ENCODE results near the gene PPEF2. TPM values are rescaled to one million over a fixed set of nuclear protein-coding genes. Genes with fewer than 3 reads are reported as not detected.
"Not testable (repeated sequence)": the region's sequence is repeated elsewhere in the genome, so short reads cannot be mapped to it uniquely, and the experiment has no call there.

Gene PPEF2
- total RNA-seq, 1 experiment from 2014 or later, result not detected

DNA sequence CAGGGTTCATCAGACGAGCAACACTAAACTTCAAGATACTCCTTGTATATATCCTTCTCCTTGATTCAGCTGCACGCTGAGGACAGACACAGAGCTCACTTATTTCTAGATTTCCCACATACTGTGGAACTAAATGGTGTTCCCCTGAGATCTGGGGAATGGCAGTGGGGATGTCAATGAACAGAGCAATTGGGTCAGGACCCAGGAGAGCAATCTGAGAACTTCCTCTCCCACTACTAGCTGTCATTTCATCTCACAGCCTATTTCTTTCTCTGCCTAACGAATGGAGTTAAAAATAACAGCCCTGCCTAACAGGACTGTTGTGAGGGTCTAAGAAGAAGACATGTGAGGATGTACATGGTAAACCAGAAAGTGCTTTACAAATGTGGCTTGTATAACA is 27.9 kb upstream of the PPEF2 start:
- ChIA-PET POLR2A (ENCODE audit: unreplicated experiment) (no interaction called here), CTCF (no interaction called here)
- no peaks in the 10 kb centered on the region for H4K20me1 ChIP-seq (ENCODE audit: insufficient read depth)
- H3K36me3 ChIP-seq (ENCODE audit: low read depth), result no peaks in the 10 kb centered on the region
- no peaks in the 10 kb centered on the region for H3K9me3 ChIP-seq (ENCODE audit: insufficient read depth, low read depth)
- H2AFZ ChIP-seq, result no peak overlapping the region
- no peak overlapping the region for H3K27ac ChIP-seq
- H3K79me2 ChIP-seq (ENCODE audit: low read depth), result no peaks in the 10 kb centered on the region
- no peaks in the 10 kb centered on the region for H3K4me1 ChIP-seq (replicated peaks; ENCODE audit: insufficient read depth)
- H3K4me3 ChIP-seq, result no peak overlapping the region
- DNase-seq, result no peak
- H3F3A ChIP-seq (ENCODE audit: insufficient read depth, low read depth), result no peaks in the 10 kb centered on the region
- no TSS peak for BruUV-seq (replicated peaks)
- intact Hi-C loops (cut with micrococcal nuclease; ENCODE audit: unreplicated experiment), result no loop called here
- H3K4me2 ChIP-seq, result no peak overlapping the region
- H3K9me2 ChIP-seq (ENCODE audit: insufficient read depth), result no peaks in the 10 kb centered on the region
- no peak for TF ChIP-seq CTCF (conservative IDR thresholded peaks at IDR 0.05)
- no peak for TF ChIP-seq EZH2 (IDR thresholded peaks at IDR 0.05; ENCODE audit: low read depth)
- H3K27me3 ChIP-seq (ENCODE audit: insufficient read depth, low read depth), result no peaks in the 10 kb centered on the region

GRCh38 chr4:75924916-75925315 is 22.7 kb upstream of the PPEF2 start:
- H3K9me3 ChIP-seq (ENCODE audit: insufficient read depth, low read depth); H3K4me2 ChIP-seq; CTCF ChIA-PET; H3K79me2 ChIP-seq (ENCODE audit: low read depth); H3K4me3 ChIP-seq; BruUV-seq (replicated peaks); POLR2A ChIA-PET (ENCODE audit: unreplicated experiment); H4K20me1 ChIP-seq (ENCODE audit: insufficient read depth); H2AFZ ChIP-seq; DNase-seq; H3K36me3 ChIP-seq (ENCODE audit: low read depth); H3K9me2 ChIP-seq (ENCODE audit: insufficient read depth); intact Hi-C loops (cut with micrococcal nuclease; ENCODE audit: unreplicated experiment); H3K27ac ChIP-seq; H3K4me1 ChIP-seq (replicated peaks; ENCODE audit: insufficient read depth); H3K27me3 ChIP-seq (ENCODE audit: insufficient read depth, low read depth); H3F3A ChIP-seq (ENCODE audit: insufficient read depth, low read depth): not testable (repeated sequence)

GRCh38 chr4:75924309-75924827 is 22.1 kb upstream of the PPEF2 start:
- Histone ChIP-seq H3K4me2 (no peak overlapping the region), H3K9me3 (ENCODE audit: insufficient read depth, low read depth) (no peaks in the 10 kb centered on the region), H3F3A (ENCODE audit: insufficient read depth, low read depth) (no peaks in the 10 kb centered on the region), H3K27ac (no peak overlapping the region), H3K9me2 (ENCODE audit: insufficient read depth) (no peaks in the 10 kb centered on the region), H3K4me1 (replicated peaks; ENCODE audit: insufficient read depth) (no peaks in the 10 kb centered on the region), H2AFZ (no peak overlapping the region), H3K36me3 (ENCODE audit: low read depth) (no peaks in the 10 kb centered on the region), H3K79me2 (ENCODE audit: low read depth) (no peaks in the 10 kb centered on the region), H3K4me3 (no peak overlapping the region), H4K20me1 (ENCODE audit: insufficient read depth) (no peaks in the 10 kb centered on the region), H3K27me3 (ENCODE audit: insufficient read depth, low read depth) (no peaks in the 10 kb centered on the region)
- DNase-seq, result no peak
- no TSS peak for BruUV-seq (replicated peaks)
- intact Hi-C loops (cut with micrococcal nuclease; ENCODE audit: unreplicated experiment), result no loop called here
- CTCF ChIA-PET, result no interaction called here
- POLR2A ChIA-PET (ENCODE audit: unreplicated experiment), result interaction anchor here (0.6 kb wide), 1 partner anchor 787 kb away, joined by 3 read pairs; no protein-coding TSS in a partner anchor
- TF ChIP-seq EZH2 (IDR thresholded peaks at IDR 0.05; ENCODE audit: low read depth) (no peak), CTCF (conservative IDR thresholded peaks at IDR 0.05) (no peak)

GRCh38 chr4:75922588-75922987 is 20.3 kb upstream of the PPEF2 start:
- intact Hi-C loops (cut with micrococcal nuclease; ENCODE audit: unreplicated experiment), result no loop called here
- Histone ChIP-seq H3K27ac (no peak overlapping the region), H4K20me1 (ENCODE audit: insufficient read depth) (no peaks in the 10 kb centered on the region), H3F3A (ENCODE audit: insufficient read depth, low read depth) (no peaks in the 10 kb centered on the region), H3K9me2 (ENCODE audit: insufficient read depth) (no peaks in the 10 kb centered on the region), H3K27me3 (ENCODE audit: insufficient read depth, low read depth) (no peaks in the 10 kb centered on the region), H3K79me2 (ENCODE audit: low read depth) (no peaks in the 10 kb centered on the region), H3K9me3 (ENCODE audit: insufficient read depth, low read depth) (no peaks in the 10 kb centered on the region), H3K4me3 (no peak overlapping the region), H3K4me1 (replicated peaks; ENCODE audit: insufficient read depth) (no peaks in the 10 kb centered on the region), H3K36me3 (ENCODE audit: low read depth) (no peaks in the 10 kb centered on the region), H3K4me2 (no peak overlapping the region), H2AFZ (no peak overlapping the region)
- no TSS peak for BruUV-seq (replicated peaks)
- no peak for DNase-seq
- TF ChIP-seq EZH2 (IDR thresholded peaks at IDR 0.05; ENCODE audit: low read depth), result no peak
- TF ChIP-seq CTCF (conservative IDR thresholded peaks at IDR 0.05), result no peak
- POLR2A ChIA-PET (ENCODE audit: unreplicated experiment), result no interaction called here
- CTCF ChIA-PET, result no interaction called here

Measured in PC-9 (cell line).